ENCODE measurements around the gene CDR2. TPM values are rescaled to one million over a fixed set of nuclear protein-coding genes. Genes with fewer than 3 reads are reported as not detected.
A peak's percentile ranks its signal among the peaks of the same experiment; 100 is the strongest.
"Not testable (repeated sequence)": the region's sequence is repeated elsewhere in the genome, so short reads cannot be mapped to it uniquely, and the experiment has no call there.

Gene CDR2
- total and polyA plus RNA-seq, 5 experiments from 2014 or later = 46.8 to 91.0 (median 68.7) TPM

GRCh38 chr16:22358000-22358399 is 16.4 kb downstream of the CDR2 start:
- DNase-seq = peak in 6 of 10 donors; percentile 27 to 84 (median 64)
- Mint-ChIP-seq H3K36me3 (peaks cover 0 to 42% (median 12%) of the 10 kb centered on the region in 3 donors), H3K4me3 (peak overlapping the region; percentile 31 to 82 (median 59)), H3K27me3 (no peaks in the 10 kb centered on the region), H3K9me3 (no peaks in the 10 kb centered on the region), H3K27ac (peak overlapping the region; percentile 88 to 99 (median 94)), H3K4me1 (peaks cover 22 to 81% (median 72%) of the 10 kb centered on the region in 4 donors)
- POLR2A ChIA-PET = interaction anchor here (0.6 to 14.4 kb wide), 13 partner anchors 9 to 169 kb away, joined by 3 to 193 read pairs (median 4); partner anchors contain the start of gene CDR2
- ATAC-seq = peak; percentile 86 to 90

GRCh38 chr16:22357635-22357971 is 16.8 kb downstream of the CDR2 start:
- Mint-ChIP-seq H3K9me3 (no peaks in the 10 kb centered on the region), H3K27me3 (no peaks in the 10 kb centered on the region), H3K27ac (peak overlapping the region; percentile 88 to 99 (median 94)), H3K36me3 (peaks cover 0 to 40% (median 8%) of the 10 kb centered on the region in 3 donors), H3K4me3 (peak overlapping the region; percentile 31 to 82 (median 64)), H3K4me1 (peaks cover 22 to 80% (median 75%) of the 10 kb centered on the region in 4 donors)
- DNase-seq = peak in 2 of 10 donors; percentile 39 to 51
- ATAC-seq = peak; percentile 43 to 67
- POLR2A ChIA-PET = interaction anchor here (0.6 to 14.4 kb wide), 13 partner anchors 9 to 168 kb away, joined by 3 to 193 read pairs (median 4); partner anchors contain the start of gene CDR2

- ATAC-seq = peak in 1 of 2 donors; percentile 3
- Mint-ChIP-seq H3K4me1 (peaks cover 22 to 81% (median 78%) of the 10 kb centered on the region in 4 donors), H3K9me3 (no peaks in the 10 kb centered on the region), H3K4me3 (peak overlapping the region; percentile 31 to 82 (median 64)), H3K36me3 (peaks cover 0 to 39% (median 7%) of the 10 kb centered on the region in 3 donors), H3K27me3 (no peaks in the 10 kb centered on the region), H3K27ac (peak overlapping the region; percentile 88 to 99 (median 94))
- no peak for DNase-seq
- POLR2A ChIA-PET = interaction anchor here (0.5 to 14.4 kb wide), 14 partner anchors 8 to 168 kb away, joined by 3 to 193 read pairs (median 4); partner anchors contain the start of gene CDR2
Measured at GRCh38 chr16:22356930-22357634, 17.3 kb downstream of the CDR2 start.

- ATAC-seq (peak in 1 of 2 donors; percentile 24), DNase-seq (peak in 2 of 10 donors; percentile 23 to 32)
- POLR2A ChIA-PET = interaction anchor here (0.6 to 14.4 kb wide), 7 partner anchors 10 to 166 kb away, joined by 4 to 193 read pairs (median 6); partner anchors contain the start of gene CDR2
- Mint-ChIP-seq H3K4me1 (peaks cover 20 to 83% (median 74%) of the 10 kb centered on the region in 4 donors), H3K27me3 (no peaks in the 10 kb centered on the region), H3K9me3 (no peaks in the 10 kb centered on the region), H3K4me3 (peak overlapping the region in 9 of 10 donors; percentile 0 to 70 (median 31)), H3K36me3 (peaks cover 0 to 46% (median 17%) of the 10 kb centered on the region in 3 donors), H3K27ac (peak overlapping the region; percentile 34 to 90 (median 74))
Measured at GRCh38 chr16:22355487-22355908, 18.9 kb downstream of the CDR2 start.

GRCh38 chr16:22353933-22354541 is 20.4 kb downstream of the CDR2 start:
- Mint-ChIP-seq H3K4me3 (peak overlapping the region in 9 of 10 donors; percentile 7 to 54 (median 37)), H3K9me3 (no peaks in the 10 kb centered on the region), H3K4me1 (peaks cover 14 to 77% (median 63%) of the 10 kb centered on the region in 4 donors), H3K27ac (peak overlapping the region; percentile 45 to 91 (median 87)), H3K36me3 (peaks cover 0 to 53% (median 26%) of the 10 kb centered on the region in 3 donors), H3K27me3 (no peaks in the 10 kb centered on the region)
- no peak for DNase-seq
- no peak for ATAC-seq
- POLR2A ChIA-PET = interaction anchor here (0.5 to 14.4 kb wide), 10 partner anchors 12 to 714 kb away, joined by 3 to 193 read pairs (median 6); partner anchors contain the start of gene CDR2

- H3K9me3 Mint-ChIP-seq = no peaks in the 10 kb centered on the region
- DNase-seq (peak in 2 of 10 donors; percentile 8 to 27), ATAC-seq (peak in 1 of 2 donors; percentile 45)
- peaks cover 14 to 72% (median 57%) of the 10 kb centered on the region in 4 donors for H3K4me1 Mint-ChIP-seq
- no peaks in the 10 kb centered on the region for H3K27me3 Mint-ChIP-seq
- POLR2A ChIA-PET = interaction anchor here (0.7 to 14.4 kb wide), 10 partner anchors 9 to 84 kb away, joined by 3 to 193 read pairs (median 6); partner anchors contain the start of gene CDR2
- peaks cover 0 to 60% (median 30%) of the 10 kb centered on the region in 3 donors for H3K36me3 Mint-ChIP-seq
- peak overlapping the region; percentile 45 to 91 (median 87) for H3K27ac Mint-ChIP-seq
- H3K4me3 Mint-ChIP-seq = peak overlapping the region in 9 of 10 donors; percentile 20 to 54 (median 37)
Measured at GRCh38 chr16:22353191-22353919, 21.1 kb downstream of the CDR2 start.

- Mint-ChIP-seq H3K36me3 (peaks cover under 1 to 66% (median 30%) of the 10 kb centered on the region in 3 donors), H3K27ac (peak overlapping the region in 8 of 10 donors; percentile 11 to 88 (median 50))
Measured at GRCh38 chr16:22352723-22353122, 21.7 kb downstream of the CDR2 start.

GRCh38 chr16:22352140-22352539 is 22.3 kb downstream of the CDR2 start:
- peaks cover 4 to 69% (median 33%) of the 10 kb centered on the region in 3 donors for H3K36me3 Mint-ChIP-seq
- peak overlapping the region in 8 of 10 donors; percentile 11 to 88 (median 63) for H3K27ac Mint-ChIP-seq

More at GRCh38 chr16:22352723-22353122, 21.7 kb downstream of the CDR2 start:
- peaks cover 9 to 66% (median 51%) of the 10 kb centered on the region in 4 donors for H3K4me1 Mint-ChIP-seq
- no peak for DNase-seq
- peak overlapping the region in 1 of 10 donors; percentile 25 for H3K4me3 Mint-ChIP-seq
- no peaks in the 10 kb centered on the region for H3K9me3 Mint-ChIP-seq
- ATAC-seq = no peak
- POLR2A ChIA-PET = interaction anchor here (0.7 to 14.4 kb wide), 4 partner anchors 9 to 85 kb away, joined by 3 to 193 read pairs (median 4); partner anchors contain the start of gene CDR2
- no peaks in the 10 kb centered on the region for H3K27me3 Mint-ChIP-seq

GRCh38 chr16:22351017-22351416 is 23.4 kb downstream of the CDR2 start:
- POLR2A ChIA-PET, DNase-seq, H3K9me3 Mint-ChIP-seq, H3K27me3 Mint-ChIP-seq, ATAC-seq: not testable (repeated sequence)
- Mint-ChIP-seq H3K4me1 (peaks cover 8 to 57% (median 44%) of the 10 kb centered on the region in 4 donors), H3K36me3 (peaks cover 4 to 80% (median 41%) of the 10 kb centered on the region in 3 donors), H3K4me3 (peak overlapping the region in 1 of 10 donors; percentile 29), H3K27ac (peak overlapping the region in 3 of 10 donors; percentile 46 to 88 (median 53))

More at GRCh38 chr16:22352140-22352539, 22.3 kb downstream of the CDR2 start:
- POLR2A ChIA-PET = interaction anchor here (1.2 to 14.4 kb wide), 2 partner anchors 8 to 23 kb away, joined by 3 to 193 read pairs; partner anchors contain the start of gene CDR2
- Mint-ChIP-seq H3K4me1 (peaks cover 8 to 60% (median 46%) of the 10 kb centered on the region in 4 donors), H3K9me3 (no peaks in the 10 kb centered on the region), H3K4me3 (no peak overlapping the region), H3K27me3 (no peaks in the 10 kb centered on the region)
- ATAC-seq = no peak
- no peak for DNase-seq

- Mint-ChIP-seq H3K9me3 (no peaks in the 10 kb centered on the region), H3K36me3 (peaks cover 4 to 86% (median 39%) of the 10 kb centered on the region in 3 donors), H3K4me3 (no peak overlapping the region), H3K27ac (peak overlapping the region in 5 of 10 donors; percentile 22 to 75 (median 32)), H3K27me3 (no peaks in the 10 kb centered on the region), H3K4me1 (peaks cover 6 to 34% (median 21%) of the 10 kb centered on the region in 4 donors)
- ATAC-seq = no peak
- POLR2A ChIA-PET = interaction anchor here (1.4 to 1.5 kb wide), 2 partner anchors 9 to 25 kb away, joined by 3 to 5 read pairs; no protein-coding TSS in a partner anchor
- no peak for DNase-seq
Measured at GRCh38 chr16:22348291-22348690, 26.1 kb downstream of the CDR2 start.

GRCh38 chr16:22347100-22347820 is 27.2 kb downstream of the CDR2 start:
- POLR2A ChIA-PET = interaction anchor here (0.8 to 1.4 kb wide), 2 partner anchors 26 to 28 kb away, joined by 3 read pairs; no protein-coding TSS in a partner anchor
- H3K36me3 Mint-ChIP-seq = peaks cover 4 to 85% (median 45%) of the 10 kb centered on the region in 3 donors
- peak overlapping the region in 9 of 10 donors; percentile 44 to 89 (median 74) for H3K27ac Mint-ChIP-seq
- H3K4me1 Mint-ChIP-seq = peaks cover 8 to 33% (median 19%) of the 10 kb centered on the region in 4 donors
- H3K4me3 Mint-ChIP-seq = no peak overlapping the region
- peaks cover 0 to 1% (median 0%) of the 10 kb centered on the region in 9 donors for H3K9me3 Mint-ChIP-seq
- ATAC-seq (no peak), DNase-seq (no peak)
- no peaks in the 10 kb centered on the region for H3K27me3 Mint-ChIP-seq
